Suprapubic skin (tissue), 3 donors: ENCODE data around the gene AURKA.

Experiments
- POLR2AphosphoS5 ChIP-seq, 3 donors: sonication (generic); formaldehyde crosslinking; IDR thresholded peaks; one replicate each; pipeline ENCODE4 v1.6.1; 2017; ENCODE audit warnings: antibody characterized with exemption in 3 of 3
- TF ChIP-seq, protein P1 (sequence below), 2 donors: fragments of 200-600 bp in 1 of 2; fragments of 450-650 bp in 1 of 2; sonication (generic) in 1 of 2; IDR thresholded peaks; one replicate each; pipeline ENCODE4 v1.5.1; 2016 to 2019; ENCODE audit warnings: antibody characterized with exemption in 2 of 2, mild to moderate bottlenecking in 1 of 2, moderate library complexity in 1 of 2

DNA sequence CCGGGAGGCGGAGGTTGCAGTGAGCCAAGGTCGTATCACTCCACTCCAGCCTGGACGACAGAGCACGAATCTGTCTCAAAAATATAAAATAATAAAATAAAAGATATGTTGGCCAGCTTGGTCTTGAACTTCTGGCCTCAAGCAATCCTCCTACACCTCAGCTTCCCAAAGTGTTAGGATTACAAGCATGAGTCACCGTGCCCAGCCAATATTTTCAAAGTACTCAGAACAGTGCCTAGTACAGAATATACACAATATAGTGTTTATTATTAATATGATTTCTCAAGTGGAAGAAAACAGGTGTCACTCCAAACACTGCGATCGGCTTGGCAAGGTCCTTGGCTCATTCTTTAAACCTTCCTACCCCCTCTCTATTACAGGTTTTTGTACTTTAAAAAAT is 30.1 kb downstream of the AURKA start:
- TF ChIP-seq POLR2AphosphoS5 (IDR thresholded peaks at IDR 0.05) = no peak
- TF ChIP-seq, protein P1, sequence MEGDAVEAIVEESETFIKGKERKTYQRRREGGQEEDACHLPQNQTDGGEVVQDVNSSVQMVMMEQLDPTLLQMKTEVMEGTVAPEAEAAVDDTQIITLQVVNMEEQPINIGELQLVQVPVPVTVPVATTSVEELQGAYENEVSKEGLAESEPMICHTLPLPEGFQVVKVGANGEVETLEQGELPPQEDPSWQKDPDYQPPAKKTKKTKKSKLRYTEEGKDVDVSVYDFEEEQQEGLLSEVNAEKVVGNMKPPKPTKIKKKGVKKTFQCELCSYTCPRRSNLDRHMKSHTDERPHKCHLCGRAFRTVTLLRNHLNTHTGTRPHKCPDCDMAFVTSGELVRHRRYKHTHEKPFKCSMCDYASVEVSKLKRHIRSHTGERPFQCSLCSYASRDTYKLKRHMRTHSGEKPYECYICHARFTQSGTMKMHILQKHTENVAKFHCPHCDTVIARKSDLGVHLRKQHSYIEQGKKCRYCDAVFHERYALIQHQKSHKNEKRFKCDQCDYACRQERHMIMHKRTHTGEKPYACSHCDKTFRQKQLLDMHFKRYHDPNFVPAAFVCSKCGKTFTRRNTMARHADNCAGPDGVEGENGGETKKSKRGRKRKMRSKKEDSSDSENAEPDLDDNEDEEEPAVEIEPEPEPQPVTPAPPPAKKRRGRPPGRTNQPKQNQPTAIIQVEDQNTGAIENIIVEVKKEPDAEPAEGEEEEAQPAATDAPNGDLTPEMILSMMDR (IDR thresholded peaks at IDR 0.05) = no peak
